Lower leg skin (tissue), 3 donors: Measurements from ENCODE around the gene ZNF134.

Experiments
- POLR2A ChIP-seq, 2 donors: fragments of 450-650 bp; IDR thresholded peaks; one replicate each; pipeline ENCODE4 v1.6.1; 2016 to 2017; ENCODE audit warnings: antibody characterized with exemption in 2 of 2, mild to moderate bottlenecking in 1 of 2, moderate library complexity in 1 of 2
- TF ChIP-seq, protein P1 (sequence below), 3 donors: fragments of 450-650 bp; IDR thresholded peaks; one replicate each; pipeline ENCODE4 v1.5.1; 2016; ENCODE audit warnings: antibody characterized with exemption in 3 of 3, mild to moderate bottlenecking in 3 of 3, moderate library complexity in 2 of 3

DNA sequence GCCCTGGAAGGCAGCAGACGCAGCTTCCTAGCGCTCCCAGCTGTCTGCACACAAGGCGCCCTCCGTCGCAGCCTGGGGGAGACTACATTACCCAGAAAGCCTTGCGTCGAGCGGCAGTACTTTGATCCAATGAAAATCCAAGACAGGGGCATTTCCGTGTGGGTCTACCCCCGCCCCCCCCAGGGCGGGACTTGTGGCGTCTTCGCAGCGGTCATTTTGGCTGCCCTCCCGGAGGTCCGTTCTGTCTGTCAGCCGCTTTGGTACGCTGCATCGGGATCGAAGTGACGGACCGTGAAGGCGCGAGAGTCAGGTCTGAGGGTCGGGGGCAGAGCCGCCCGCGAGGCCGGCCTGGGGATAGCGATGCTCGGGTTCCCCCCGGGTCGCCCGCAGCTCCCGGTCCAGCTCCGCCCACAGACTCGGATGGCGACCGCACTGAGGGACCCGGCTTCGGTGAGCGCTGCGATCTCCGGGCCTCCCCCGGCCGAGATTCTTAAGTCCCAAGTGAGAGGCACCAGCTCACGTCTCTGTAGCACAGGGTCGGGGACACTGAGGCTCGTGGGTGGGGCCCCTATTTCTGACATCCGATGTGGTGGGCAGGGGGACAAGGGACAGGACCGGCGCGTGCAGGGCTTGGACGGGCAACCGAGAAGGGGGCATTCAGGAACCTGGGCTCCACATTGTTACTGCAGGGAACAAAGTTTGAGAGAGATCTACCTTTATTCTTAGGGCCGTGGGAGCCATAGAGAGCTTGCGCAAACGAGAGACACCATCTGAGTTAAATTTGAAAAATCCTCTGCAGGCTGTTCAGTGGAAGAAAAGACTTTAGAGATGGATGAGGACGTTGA is 19.2 kb downstream of the ZNF134 start, which contains the start of gene ZNF211:
- TF ChIP-seq, protein P1, sequence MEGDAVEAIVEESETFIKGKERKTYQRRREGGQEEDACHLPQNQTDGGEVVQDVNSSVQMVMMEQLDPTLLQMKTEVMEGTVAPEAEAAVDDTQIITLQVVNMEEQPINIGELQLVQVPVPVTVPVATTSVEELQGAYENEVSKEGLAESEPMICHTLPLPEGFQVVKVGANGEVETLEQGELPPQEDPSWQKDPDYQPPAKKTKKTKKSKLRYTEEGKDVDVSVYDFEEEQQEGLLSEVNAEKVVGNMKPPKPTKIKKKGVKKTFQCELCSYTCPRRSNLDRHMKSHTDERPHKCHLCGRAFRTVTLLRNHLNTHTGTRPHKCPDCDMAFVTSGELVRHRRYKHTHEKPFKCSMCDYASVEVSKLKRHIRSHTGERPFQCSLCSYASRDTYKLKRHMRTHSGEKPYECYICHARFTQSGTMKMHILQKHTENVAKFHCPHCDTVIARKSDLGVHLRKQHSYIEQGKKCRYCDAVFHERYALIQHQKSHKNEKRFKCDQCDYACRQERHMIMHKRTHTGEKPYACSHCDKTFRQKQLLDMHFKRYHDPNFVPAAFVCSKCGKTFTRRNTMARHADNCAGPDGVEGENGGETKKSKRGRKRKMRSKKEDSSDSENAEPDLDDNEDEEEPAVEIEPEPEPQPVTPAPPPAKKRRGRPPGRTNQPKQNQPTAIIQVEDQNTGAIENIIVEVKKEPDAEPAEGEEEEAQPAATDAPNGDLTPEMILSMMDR (IDR thresholded peaks at IDR 0.05): no peak
- TF ChIP-seq POLR2A (IDR thresholded peaks at IDR 0.05): no peak
